ENCODE measurements around the gene DBI.

The DBI gene

DNA sequence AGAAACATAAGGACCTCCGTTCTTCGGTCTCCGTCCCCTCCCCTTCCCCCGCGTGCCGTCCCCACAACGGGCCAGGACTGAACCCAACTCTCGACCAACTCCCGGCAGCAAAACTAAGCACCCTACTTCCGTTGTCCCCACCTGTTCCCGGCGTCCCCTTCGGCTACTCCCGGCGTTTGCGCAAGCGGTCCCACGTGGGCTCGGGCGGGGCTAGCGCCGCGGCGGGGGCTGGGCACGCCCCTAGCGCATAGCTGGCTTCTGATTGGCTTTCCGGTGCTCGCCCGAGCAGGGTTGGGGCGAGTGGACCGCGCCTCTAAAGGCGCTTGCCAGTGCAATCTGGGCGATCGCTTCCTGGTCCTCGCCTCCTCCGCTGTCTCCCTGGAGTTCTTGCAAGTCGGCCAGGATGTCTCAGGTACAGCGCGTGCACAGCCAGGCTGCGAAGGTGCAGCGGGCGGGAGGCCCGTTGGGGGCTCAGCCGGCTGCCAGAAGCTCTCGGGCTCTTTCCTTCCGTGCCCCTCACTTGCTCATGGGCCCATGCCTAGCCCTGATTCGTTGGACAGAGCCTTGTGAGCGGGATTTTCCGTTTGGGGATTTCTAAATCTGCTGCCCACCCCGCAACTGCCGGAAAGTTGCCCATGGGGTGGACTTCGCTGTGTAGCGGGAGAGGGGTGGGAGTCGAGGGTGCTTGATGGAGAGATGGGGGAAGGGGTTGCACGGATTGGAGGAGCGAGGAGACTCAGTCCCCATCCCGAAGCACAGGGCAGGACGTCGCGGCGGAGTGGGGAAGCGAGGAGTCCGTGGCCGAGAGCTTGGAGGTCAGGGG is at the start of gene DBI, which contains the start of gene C2orf76:
Gene DBI, plus strand, starts transcription at position 329 of the 823 bp plus-strand sequence. Its CDS starts 75 bp downstream, at position 404.
Gene C2orf76, minus strand, starts transcription at position 186 of the 823 bp plus-strand sequence. CDS start 26,875 bp downstream, outside the sequence.
- DNase-seq: peak; percentile 64 to 98 (median 94)

- DNase-seq: no peak
Observed at GRCh38 chr2:119317554-119317953, 49.2 kb upstream of the DBI start.

- no peak for DNase-seq
Observed at GRCh38 chr2:119319593-119319992, 47.2 kb upstream of the DBI start.

DNA sequence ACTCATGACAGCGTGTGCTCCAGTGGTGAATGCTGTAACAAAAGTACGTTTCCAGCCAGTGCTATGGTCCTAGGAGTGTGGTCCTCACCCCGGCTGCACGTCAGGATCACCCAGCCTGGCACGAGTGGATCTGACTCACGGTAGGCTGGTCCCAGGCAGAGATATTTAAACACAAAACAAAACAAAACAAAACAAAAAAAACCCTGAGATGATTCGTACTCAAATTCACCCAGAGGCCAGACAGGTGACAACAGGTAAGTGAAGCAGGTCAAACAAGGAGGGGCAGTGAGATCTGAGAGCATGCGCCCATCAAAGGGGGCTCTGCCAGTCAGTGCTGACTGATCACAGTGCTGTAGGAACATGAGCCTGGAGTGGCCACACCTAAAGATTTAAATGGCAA is 43.3 kb upstream of the DBI start:
- DNase-seq: no peak

DNA sequence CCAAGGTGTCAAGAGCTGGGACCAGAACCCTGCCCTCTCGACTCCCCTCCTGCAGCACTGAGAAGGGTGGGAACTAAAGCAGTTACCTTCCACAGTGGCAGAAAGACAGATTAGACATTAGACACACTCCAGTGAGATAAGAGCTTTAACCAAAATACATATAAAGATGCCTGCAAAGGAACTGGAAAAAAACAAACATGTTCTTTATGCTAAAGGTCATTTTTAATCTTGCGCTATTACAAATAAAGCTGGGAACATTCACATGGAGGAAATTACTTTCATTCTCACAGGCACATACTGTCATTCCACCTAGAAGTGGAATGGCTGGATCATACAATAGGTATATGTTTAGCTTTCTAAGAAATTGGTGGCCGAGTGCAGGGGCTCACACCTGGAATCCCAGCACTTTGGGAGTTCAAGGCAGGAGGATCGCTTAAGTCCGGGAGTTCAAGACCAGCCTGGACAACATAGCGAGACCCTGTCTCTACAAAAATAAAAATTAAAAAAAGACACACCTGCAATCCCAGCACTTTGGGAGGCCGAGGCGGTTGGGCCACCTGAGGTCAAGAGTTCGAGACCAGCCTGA is 42.0 kb upstream of the DBI start:
- DNase-seq: no peak

GRCh38 chr2:119326938-119327337 is 39.8 kb upstream of the DBI start:
- no peak for DNase-seq

- no peak for DNase-seq
Observed at GRCh38 chr2:119327431-119327830, 39.3 kb upstream of the DBI start.

GRCh38 chr2:119332953-119333352 is 33.8 kb upstream of the DBI start:
- no peak for DNase-seq

DNA sequence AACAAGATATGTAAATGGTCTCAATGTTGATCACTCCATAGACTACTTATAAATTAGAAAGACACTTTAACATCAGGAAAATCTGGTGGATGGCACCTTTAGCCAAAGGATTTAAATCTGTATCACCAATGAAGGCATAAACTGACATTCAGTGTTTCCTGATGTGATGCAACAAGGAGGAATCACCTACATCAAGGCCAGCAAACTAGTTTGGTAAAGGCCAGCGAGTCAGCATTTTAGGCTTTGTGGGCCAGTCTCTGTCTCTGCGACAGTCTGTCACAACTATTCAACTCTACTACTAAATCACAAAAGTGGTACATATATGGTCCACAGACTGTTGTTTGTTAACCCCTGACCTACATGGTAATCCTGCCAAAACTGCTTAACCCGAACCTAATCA is 33.4 kb upstream of the DBI start:
- no peak for DNase-seq

- no peak for DNase-seq
Observed at GRCh38 chr2:119333833-119334232, 32.9 kb upstream of the DBI start.

DNA sequence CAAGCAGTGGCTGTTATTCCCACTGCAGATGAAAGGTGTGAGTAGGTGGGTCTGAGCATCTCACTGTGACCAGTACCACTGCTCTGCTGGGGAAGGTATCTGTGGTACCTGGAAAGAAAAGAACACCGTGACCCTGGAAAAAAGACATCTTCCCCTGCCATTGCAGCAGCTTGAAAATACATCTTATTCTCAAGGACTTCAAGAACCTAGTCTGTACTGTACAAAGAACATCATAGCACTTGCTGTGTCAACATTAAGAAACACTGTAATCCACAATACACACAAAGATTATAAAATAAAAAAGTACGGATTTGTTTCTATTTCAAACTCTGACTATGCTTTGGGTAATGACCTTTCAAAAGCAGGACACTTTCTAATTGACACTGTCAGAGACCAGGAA is 29.0 kb upstream of the DBI start:
- no peak for DNase-seq

DNA sequence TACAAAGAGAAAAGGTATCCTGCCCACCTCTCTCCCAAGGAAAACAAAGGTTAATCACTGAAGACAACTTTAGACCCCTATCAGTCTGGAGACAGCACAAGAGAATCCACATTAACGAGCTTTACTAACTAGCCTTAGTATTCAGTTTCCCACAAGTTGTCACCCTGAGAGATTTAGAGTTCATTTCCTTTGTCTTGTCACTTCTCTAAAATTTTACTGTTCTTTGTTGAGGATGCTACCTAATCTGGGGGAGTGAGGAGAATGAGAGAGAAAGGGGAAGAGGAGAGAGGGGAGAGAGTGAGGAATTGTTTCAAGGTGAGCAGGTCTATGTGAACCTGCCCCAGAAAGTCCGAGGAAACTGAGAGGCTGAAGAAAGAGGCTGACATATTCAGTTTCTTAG is 28.5 kb upstream of the DBI start:
- no peak for DNase-seq

- DNase-seq: no peak
Observed at GRCh38 chr2:119338826-119339561, 27.8 kb upstream of the DBI start.

GRCh38 chr2:119339562-119339923 is 27.2 kb upstream of the DBI start:
- DNase-seq: no peak

GRCh38 chr2:119341684-119342083 is 25.1 kb upstream of the DBI start:
- DNase-seq: no peak

DNA sequence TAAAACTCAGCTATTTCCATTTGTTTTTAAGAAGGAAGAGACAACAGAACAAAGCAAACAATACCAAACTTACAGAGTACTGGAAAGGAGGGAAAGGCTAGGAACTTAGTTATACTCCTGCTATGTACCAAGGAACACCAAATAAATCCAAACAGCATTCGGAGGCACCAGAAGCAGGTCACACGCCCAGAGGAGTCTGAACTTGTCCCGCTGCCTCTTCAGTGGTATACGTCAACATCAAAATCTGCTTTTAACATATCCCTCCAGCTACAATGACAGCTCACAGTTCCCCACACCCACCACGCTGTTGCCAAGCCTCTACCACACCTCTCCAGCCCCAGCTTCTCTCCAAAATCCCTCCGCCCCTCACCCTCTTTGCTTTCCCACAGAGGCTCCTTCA is 17.5 kb upstream of the DBI start:
- no peak for DNase-seq

GRCh38 chr2:119350311-119350998 is 16.3 kb upstream of the DBI start:
- peak in 2 of 51 donors; percentile 8 to 21 for DNase-seq

DNA sequence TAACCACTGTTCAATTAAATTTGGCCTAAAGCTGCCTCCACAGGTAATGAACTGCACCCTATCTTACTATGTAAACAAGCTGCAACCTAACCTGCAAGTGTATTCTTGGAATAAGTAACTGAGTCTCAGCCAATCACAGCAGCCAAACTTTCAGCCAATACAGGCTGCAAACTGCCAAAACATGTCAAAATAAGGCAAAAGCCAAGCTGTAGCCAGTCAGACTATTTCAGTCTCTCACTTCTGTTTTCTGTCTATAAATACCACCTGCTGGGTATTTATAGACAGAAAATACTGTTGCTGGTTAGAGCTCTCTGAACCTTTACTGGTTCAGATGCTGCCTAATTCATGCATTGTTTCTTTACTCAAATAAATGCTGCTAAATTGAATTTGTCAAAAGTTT is 14.4 kb upstream of the DBI start:
- peak in 1 of 51 donors; percentile 39 for DNase-seq

DNA sequence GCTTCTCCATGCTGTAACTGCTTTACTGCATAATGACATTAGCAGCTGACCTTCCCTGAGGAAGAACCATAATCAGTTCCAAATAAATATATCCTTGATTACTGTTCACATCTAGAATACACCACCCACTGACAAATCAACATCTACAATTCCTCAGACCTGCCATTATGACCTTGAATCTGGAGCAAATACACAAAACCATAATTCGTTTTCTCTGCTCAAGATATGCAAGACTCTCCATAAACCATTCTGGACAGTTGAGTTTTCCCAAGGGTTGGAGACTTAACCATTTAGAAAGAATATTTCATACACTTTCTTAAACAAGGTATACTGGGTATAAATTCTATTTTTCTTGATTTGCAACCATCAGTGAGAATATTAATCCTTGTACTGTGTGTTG is 11.9 kb upstream of the DBI start:
- DNase-seq: no peak

- DNase-seq: no peak
Observed at GRCh38 chr2:119359774-119360173, 7.0 kb upstream of the DBI start.

- DNase-seq: no peak
Observed at GRCh38 chr2:119360423-119360966, 6.3 kb upstream of the DBI start.

DNA sequence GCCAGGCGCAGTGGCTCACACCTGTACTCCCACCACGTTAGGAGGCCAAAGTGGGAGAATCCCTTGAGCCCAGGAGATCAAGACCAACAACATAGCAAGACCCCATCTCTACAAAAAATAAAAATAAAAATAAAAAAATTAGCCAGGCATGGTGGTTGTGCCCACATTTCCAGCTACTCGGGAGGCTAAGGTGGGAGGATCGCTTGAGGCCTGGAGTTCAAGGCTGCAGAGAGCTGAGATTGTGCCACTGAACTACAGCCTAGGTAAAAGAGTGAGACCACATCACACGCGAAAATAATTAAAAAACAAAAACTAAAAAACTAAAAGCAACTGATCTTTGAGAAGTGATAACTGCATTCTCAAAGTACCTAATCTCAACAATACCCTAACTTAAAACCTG is 2.0 kb upstream of the DBI start:
- DNase-seq: no peak

Measured in hypothalamus (tissue), 51 donors.